ENCODE results near the gene ITGA11. TPM values are rescaled to one million over a fixed set of nuclear protein-coding genes. Genes with fewer than 3 reads are reported as not detected.
"Not testable (repeated sequence)": the region's sequence is repeated elsewhere in the genome, so short reads cannot be mapped to it uniquely, and the experiment has no call there.

The ITGA11 gene
- total RNA-seq, 1 donor from 2014 or later = 32.6 TPM

DNA sequence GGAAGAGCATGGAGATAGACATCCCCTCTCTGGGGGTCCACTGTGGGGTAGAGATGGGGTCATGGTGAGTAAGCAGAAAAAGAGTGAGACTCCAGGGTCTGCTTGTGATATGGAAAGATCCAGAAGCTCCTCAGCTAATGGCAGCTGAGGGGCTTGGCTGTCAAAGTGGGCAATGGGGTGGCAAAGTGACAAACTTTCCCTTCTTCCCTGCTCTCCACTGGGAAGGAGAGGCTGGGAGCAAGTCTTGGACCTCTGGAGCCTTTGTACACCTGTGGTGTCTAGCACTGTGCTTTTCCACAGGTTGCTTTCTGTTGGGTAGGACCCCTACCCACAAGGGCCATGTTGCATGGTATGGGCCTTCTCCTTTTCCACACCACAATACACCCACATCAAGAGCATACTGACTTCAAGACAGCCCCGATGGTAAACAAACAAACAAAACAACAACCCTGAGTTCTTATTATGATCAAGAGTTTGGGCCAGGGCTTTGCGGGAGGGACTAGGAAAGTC lies 3.5 kb downstream of the ITGA11 start:
- DNase-seq (ENCODE audit: missing footprints) (no peak), ATAC-seq (no peak)
- intact Hi-C loops (cut with DNase I) = no loop called here

DNA sequence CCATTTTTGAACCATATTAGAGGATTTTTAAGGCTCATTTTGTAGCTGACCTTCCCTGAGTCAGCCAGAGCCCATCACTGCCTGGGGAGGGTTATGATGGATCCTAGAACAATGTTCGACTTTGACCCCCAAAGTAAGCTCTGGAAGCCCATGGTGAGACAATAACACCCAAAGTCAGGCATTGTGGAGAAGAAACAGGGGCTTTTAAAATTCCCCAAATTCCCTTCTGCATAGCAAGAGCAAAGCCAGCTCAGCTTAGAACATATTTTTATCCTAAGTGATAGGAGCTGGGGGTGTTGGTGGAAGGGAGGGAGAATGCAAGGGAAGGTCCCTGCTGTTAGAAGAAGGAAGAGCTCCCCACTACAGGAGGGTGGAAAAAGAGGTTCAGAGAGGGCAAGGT lies 4.0 kb downstream of the ITGA11 start:
- DNase-seq (ENCODE audit: missing footprints) (no peak), ATAC-seq (no peak)

DNA sequence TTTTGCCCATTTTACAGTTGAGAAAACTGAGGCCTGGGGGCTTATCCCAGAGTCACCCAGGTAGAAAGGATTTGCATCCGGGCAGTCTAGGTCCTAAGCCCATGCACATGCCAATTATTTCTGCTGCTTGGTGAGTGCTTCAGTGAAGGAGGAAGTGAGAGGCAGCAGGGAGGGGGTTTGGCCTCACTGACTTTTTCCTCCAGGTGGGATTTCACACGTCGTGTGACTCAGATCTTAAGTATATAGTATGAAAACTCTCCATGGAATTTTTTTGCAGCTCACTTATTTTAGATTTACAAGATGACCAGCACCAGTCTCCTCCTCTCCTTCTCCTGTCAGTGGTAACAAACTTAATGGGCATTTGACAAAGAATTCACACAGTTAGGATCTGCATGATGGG lies 4.6 kb downstream of the ITGA11 start:
- DNase-seq (ENCODE audit: missing footprints) (no peak), ATAC-seq (no peak)
- intact Hi-C loops (cut with DNase I) = no loop called here

More for the DNA sequence above, 4.0 kb downstream of the ITGA11 start:
- intact Hi-C loops (cut with DNase I) = no loop called here

DNA sequence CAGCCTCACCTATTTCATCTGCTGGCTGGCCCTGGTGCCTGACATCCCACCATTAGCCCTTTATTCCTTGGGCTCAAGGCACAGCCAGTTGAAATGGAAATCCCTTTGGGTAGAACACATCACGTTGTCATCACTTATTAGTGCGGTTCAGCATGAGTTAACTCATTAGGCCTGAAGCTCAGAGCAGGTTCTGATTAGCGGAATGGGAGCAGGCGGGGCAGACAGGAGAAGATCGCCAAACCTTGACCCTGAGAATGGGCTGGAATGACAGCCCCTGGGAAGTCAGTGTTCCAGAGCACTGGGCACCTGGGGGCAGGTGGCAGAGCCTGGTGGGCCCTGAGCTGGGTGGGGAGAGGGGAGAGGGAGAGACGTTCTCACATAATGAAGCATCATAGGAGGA lies 5.8 kb downstream of the ITGA11 start:
- ATAC-seq (no peak), DNase-seq (ENCODE audit: missing footprints) (no peak)
- intact Hi-C loops (cut with DNase I) = no loop called here

DNA sequence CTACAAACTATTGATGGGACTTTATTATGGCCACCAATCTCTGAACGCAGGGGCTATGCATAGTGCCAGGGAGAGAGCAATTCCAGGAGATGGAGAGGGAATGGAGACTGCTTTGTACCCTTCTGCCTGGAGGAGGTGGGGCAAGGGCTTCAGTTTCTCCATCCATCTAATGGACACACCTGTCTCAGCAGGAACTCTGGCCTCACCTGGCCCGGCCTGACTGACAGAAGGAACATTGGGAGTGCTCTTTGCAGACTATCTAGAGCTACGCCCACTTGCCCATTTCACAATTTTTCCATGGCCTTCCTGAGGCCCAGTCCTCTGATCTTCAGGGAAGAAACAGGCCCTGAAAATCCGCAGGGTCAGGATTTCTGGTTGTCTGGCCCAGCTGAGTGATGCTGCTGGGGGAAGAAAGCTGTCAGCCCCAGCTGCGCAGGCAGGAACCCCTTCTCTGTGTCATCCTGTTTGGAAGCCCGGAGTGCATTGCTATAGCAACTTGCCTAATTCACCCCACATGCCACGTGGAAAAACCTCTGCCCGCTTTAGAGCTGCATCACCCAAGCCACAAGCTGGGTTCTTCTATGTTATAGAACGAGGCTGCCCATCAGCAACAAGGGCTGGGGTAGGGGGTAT lies 6.4 kb downstream of the ITGA11 start:
- intact Hi-C loops (cut with DNase I) = no loop called here
- no peak for ATAC-seq
- DNase-seq (ENCODE audit: missing footprints) = no peak

DNA sequence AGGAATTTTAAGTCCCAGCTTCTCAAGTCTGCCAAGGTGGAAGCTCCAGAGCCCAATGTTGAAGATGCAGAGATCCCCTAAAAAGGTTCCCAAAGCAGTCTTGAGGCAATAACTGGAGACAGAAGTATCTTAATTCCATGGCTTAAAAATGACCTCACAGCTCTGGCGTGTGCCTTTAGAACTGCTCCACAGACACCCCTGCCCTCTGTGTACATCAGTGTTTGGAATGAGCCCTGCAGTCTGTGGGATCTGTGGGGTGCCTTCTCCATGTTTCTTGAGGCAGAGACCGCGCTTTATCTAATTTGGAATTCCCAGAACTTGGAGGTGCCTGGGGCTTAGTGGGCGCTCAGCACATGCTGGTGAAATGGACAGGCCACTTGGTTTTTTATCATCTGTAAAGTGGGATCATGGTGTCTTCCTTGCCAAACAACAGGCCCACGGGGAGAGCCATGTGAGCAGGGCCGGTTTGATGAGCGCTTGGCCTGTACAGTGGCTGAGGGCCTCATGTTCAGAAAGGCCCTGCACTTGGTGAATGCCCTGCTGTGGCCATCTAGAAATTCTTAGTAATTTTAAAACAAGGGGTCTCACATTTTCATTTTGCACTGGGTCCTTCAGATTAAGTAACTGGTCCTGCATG lies 7.1 kb downstream of the ITGA11 start:
- intact Hi-C loops (cut with DNase I) = no loop called here
- ATAC-seq = no peak
- DNase-seq (ENCODE audit: missing footprints) = no peak

DNA sequence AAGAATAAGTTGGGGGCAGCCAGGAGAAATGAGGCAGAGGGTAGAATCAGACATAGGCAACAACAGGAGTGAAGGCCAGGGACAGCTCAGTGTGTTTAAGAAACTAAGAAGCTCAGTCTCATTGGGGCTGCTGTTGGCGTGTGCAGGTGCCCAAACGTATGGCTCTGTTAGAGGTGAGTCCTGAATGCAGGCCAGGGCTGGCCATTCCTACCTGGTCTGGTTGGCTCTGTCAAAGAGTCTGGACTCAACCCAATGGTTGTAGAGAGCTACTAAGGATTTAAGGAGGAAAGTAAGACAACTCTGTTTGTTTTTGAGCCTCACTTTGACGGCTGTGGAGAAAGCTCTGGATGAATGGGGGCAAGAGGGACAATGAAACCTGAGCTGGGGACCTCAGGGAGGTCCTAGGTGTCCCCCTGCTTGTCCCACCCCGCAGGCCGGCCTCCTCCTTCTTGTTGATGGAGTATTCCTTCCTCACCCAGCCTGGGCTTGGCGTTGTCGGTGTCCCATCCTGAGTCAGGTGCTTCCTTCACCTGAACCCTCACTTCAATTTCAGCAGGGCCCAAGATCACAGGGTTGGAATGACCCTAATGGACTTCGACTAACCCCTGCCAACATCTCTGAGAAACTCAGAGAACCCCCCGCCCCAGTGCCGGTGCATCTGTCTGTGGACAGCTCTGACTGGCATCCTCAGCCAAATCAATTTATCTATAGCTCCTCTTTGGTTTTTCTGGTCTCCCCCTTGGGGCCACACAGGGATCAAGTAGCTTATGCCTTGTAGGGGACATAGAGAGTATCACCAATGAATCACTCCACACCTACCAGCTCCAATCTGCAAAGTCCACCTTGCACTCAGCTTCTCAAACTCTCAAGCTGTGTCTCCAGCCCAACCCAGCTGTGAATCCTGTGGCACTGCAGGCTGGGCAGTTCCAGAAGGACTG lies 8.3 kb downstream of the ITGA11 start:
- no peak for DNase-seq (ENCODE audit: missing footprints)
- no peak for ATAC-seq
- intact Hi-C loops (cut with DNase I) = no loop called here

DNA sequence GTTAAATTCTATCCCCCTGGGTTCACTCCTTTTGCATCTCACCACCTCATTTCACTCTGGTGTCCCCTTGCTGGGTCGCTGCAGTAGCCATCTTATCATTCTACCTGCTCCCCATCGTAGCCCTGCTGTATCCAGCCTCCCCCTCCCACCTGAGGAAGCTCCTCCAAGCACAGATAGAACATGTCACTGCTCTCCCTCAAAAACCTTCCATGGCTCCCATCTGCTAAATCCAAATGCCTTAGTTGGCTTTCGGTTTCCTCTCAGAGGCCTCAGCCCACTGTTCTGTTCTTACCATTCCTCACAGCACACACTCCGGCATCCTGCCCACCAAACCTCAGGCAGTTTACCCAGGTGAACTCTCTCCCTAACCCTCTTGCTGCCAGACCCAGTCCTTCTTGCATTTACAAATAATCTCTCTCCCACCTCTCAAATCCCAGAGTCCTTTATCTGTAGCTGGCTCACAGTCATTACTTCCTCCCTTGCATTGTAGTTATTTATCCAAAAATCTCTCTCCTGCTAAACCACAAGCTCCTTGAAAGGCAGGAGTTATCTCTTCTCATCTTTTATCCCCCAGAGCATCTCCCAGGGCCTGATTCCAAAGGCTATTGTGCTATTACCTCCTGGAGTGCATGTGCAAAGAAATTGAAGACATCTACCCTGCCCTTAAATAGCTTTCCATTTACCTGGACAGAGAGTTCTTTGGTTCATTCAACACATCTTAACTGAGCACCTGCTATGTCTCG lies 9.4 kb downstream of the ITGA11 start:
- intact Hi-C loops (cut with DNase I); ATAC-seq; DNase-seq (ENCODE audit: missing footprints): not testable (repeated sequence)

DNA sequence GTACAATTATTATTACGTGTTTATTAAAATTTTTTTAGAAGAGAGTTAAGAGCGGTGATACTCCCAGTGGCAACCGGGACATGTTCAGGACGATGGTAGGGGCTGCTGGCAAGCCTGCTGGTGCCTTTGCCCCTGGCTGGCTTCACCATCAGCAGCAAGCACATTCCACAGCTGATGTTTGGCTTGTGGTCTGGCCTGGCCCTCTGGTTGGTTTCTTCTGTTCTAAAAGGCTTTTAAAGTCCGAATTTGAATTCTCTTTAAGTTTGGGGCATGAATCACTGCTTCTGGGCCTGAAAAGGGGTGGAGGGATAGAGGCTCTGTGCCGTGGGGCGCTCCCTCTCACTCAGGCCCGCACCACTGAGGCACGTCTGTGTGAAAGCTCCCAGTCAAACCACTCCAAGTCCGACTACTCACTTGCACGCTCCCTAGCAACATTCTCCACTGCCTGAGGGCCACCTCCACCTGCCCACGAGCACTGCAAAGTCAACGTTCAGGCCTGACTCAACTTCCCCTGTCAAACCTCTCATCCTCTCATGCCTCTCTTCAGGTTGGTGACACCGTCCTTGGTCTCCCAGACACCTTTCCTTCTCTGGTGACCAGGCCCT lies 10.1 kb downstream of the ITGA11 start:
- DNase-seq (ENCODE audit: missing footprints) = no peak
- no peak for ATAC-seq
- intact Hi-C loops (cut with DNase I) = no loop called here

DNA sequence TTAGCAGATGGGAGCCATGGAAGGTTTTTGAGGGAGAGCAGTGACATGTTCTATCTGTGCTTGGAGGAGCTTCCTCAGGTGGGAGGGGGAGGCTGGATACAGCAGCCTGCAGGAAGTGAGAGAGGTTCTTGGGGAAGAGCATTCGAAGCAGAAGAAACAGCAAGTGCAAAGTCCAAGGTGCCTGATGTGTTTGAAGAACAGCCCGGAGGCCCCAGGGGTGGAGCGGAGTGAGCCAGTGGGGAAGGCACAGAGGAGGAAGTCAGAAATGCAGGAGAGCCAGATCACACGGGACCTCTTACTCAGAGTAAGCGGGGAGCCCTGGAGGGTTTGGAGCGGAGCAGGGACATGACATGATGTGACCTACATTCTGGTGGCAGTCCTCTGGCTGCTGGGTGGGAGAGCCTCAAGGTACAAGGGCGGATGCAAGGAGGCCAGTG lies 10.8 kb downstream of the ITGA11 start:
- DNase-seq (ENCODE audit: missing footprints) (no peak), ATAC-seq (no peak)
- intact Hi-C loops (cut with DNase I) = no loop called here

DNA sequence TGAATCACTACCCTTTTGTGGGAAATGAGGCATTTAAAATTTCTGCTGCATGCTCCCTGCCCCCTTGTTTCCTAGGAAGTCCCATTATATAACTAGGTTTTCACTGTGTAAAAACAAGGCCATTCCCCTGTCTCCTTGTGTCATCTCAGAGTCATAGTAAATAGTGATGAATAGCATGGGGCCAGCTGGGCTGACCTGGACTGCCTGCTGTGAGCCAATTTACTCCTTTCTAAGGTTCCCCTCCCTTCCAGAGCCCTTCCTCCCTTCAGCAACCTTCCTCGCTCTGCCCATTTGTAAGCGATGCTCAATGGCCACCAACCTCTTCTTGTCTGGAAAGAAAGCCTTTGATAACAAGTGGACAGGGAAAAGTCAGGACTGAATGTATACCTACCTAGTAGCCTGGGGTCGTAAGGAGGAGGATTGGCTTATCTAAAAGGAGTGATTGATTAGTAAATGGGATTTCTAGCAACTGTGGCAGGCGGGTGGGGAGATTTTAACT lies 11.7 kb downstream of the ITGA11 start:
- ATAC-seq (no peak), DNase-seq (ENCODE audit: missing footprints) (no peak)
- intact Hi-C loops (cut with DNase I) = no loop called here

DNA sequence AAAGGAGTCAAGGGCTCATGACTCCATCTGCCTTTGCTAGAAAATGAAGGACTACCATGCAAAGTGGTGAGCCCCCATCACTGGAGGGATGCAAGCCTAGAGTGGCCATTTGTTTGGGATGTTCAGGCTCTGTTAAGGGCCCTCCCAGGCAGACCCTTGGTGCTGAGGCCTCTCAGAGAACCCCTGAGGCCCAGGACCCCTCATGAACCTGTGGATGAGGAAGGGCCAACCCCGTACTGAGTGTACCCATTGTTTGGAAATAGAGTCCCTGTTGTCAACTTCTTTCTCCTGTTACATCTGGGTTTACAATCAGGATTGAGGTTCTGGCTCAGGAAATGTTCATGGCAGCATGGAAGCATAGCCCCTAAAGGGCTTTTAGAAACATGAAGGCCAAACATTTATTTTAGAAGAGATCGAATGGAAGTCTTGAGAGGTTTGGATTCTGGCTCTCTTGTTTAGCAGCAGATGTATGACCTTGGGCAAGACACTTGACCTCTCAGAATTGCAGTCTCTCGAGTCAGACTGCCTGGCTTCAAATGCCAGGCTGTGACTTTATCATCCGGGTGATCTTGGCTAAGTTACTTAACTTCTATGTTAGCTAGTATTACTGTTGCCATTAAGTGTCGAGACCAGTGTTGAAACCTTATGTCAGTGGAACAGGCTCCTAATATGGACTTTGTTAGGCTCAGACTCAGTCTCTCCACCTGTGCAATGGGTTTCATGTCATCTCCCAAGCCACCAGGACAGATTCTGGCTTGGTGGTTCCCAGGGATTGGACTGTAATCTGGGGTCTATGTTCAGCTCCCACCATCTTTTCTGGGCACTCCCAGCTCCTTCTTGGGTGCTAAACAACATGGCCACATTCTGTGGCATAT lies 12.4 kb downstream of the ITGA11 start:
- no peak for DNase-seq (ENCODE audit: missing footprints)
- no peak for ATAC-seq

DNA sequence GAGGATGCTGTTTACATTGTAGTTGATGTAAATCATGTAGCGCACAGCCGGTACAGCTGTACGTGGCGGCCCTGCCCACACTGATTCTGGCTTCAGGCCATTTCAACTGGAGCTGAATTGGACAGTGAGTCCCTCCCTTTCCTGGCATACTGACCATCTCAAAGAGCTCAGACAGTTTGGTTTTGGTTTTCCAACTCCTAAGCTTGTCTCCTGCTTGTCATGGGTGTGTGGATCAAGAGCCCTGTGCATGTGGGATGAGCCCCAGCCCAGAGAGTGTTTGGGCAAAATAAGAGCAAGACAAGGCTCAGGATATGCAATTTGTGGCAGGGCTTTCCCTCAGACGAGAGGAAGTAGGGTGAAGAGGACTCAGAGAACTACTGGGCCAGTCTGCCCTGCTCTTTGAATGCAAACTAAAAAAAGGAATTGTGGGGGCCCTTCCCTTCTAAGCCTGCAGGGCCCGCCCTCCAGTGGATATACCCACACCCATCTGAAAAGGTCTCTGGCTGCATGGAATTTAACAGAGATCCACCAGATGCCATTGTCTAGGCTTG lies 13.3 kb downstream of the ITGA11 start:
- DNase-seq (ENCODE audit: missing footprints) (no peak), ATAC-seq (peak; percentile 59)
- intact Hi-C loops (cut with DNase I) = no loop called here

More for the DNA sequence above, 12.4 kb downstream of the ITGA11 start:
- intact Hi-C loops (cut with DNase I) = no loop called here

DNA sequence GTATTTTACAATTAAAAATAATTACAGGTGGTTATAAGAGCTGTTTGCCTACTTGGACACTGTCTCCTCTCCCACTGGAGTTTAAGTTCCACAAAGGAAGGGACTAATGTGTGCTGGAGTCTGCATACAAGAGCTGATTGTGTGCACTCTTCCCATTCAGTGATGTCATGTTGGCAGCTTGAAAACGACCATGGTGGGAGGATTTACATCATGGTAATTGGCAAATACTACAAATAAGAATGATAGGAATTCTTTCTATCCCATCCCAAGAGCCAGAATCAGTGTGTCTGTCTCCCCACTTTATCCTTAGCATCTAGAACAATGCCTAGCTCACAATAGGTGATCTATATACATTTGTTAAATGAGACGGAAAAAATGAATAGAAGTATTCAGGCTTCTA lies 14.1 kb downstream of the ITGA11 start:
- intact Hi-C loops (cut with DNase I) = no loop called here
- ATAC-seq (no peak), DNase-seq (ENCODE audit: missing footprints) (no peak)

DNA sequence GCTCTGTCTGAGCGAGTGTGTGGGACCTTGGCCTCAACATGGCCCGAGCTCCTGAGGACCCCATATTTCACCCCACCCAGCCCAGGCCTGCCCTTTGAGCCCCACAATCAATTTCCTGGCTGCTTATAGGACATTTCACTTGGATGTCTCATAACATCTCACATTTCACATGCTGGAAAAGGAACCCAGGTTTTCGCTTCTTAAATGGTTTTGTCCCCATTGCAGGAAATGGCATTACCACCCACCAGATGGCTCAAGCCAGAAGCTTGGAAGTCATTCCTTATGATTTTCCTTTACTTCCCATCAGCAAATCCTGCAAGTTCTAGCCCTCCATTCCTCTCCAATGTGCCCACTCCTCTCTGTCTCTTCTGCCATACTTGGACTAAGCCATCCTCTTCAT lies 14.9 kb downstream of the ITGA11 start:
- ATAC-seq (no peak), DNase-seq (ENCODE audit: missing footprints) (no peak)
- intact Hi-C loops (cut with DNase I) = no loop called here

DNA sequence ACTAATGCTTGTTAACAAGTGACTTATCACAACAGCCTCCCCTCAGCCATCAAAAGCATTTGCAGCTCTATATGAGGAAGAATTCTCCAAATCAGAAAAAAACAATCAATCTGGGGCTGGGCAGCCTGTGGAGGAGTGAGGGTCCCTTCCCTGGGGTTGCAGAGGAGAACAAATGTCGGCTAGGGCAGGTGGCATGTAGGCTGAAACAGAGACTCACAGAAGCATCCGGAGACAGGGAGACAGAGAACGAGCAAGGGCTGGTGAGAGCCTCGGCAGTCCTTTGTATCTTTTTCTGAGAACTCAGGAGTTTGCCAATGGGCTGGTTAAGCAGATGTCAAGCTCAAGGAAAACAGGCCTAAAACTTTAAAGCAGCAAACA lies 15.8 kb downstream of the ITGA11 start:
- no peak for DNase-seq (ENCODE audit: missing footprints)
- no peak for ATAC-seq
- intact Hi-C loops (cut with DNase I) = no loop called here

DNA sequence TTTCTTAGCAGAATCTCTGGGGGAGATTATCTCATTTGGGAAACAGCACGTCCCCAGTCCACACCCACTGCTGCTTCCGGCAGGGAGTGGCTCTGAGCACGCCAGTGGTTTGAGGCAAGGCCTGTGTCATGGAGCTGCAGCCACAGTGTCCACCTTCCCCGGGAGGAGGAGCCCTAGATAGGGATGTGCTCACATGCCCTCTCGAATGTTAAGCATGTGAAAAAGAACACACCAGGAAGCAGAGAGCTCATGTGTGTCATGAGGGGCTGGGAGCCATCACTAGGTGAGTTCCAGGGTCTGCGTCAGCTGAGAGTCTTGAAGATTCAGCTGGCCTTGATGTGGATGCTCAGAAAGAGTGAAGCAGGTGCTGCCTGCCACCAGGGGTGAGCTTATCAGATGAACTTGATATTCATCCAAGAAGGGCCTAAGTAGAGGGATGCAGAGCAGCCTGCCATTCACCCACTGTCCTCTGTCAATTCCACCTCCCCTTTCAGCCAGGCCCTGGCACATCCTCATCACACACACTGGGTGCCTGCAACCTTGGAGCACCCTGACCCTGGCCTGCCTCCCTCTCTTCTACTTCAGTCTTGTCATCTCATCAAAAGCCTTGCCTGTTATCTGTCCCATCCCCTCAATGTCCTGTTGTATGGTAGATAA lies 16.3 kb downstream of the ITGA11 start:
- no peak for DNase-seq (ENCODE audit: missing footprints)
- intact Hi-C loops (cut with DNase I) = no loop called here
- ATAC-seq = peak; percentile 60
